GM12891 (cell line): ENCODE results near the gene RCC1.
A peak's percentile ranks its signal among the peaks of the same experiment; 100 is the strongest.
"Not testable (repeated sequence)": the region's sequence is repeated elsewhere in the genome, so short reads cannot be mapped to it uniquely, and the experiment has no call there.

ENCODE experiments used
- DNase-seq: peaks from one replicate; pipeline ENCODE4 v3.0.0; 2011; ENCODE audit warnings: low spot score; ENCODE audit not compliant: insufficient read length
- FAIRE-seq: peaks from 2 replicates; lab custom pipeline; 2011; peaks lifted over from hg19 to GRCh38; lab: Jason Lieb, UNC
- POLR2A ChIP-seq: IDR thresholded peaks from 2 replicates; pipeline ENCODE4 v1.6.1; 2011; ENCODE audit warnings: low read depth, low read length, control low read depth
- POLR2AphosphoS5 ChIP-seq: IDR thresholded peaks from 2 replicates; pipeline ENCODE4 v1.6.1; 2011; ENCODE audit warnings: low read depth, low read length, control low read depth
- SPI1 ChIP-seq: IDR thresholded peaks from 2 replicates; pipeline ENCODE4 v1.6.1; 2011; ENCODE audit warnings: low read depth, low read length, control low read depth
- TAF1 ChIP-seq: IDR thresholded peaks from 2 replicates; pipeline ENCODE4 v1.6.1; 2011; ENCODE audit warnings: low read depth, low read length, control low read depth

RCC1 gene

GRCh38 chr1:28582248-28582615, 76.4 kb downstream of the RCC1 start:
- TF ChIP-seq TAF1, result no peak
- no peak for TF ChIP-seq POLR2AphosphoS5
- TF ChIP-seq SPI1, result no peak
- no peak for TF ChIP-seq POLR2A
- no peak for FAIRE-seq
- no peak for DNase-seq

GRCh38 chr1:28586585-28587391, 80.9 kb downstream of the RCC1 start:
- FAIRE-seq, result peak; percentile 48
- peak; percentile 70 for TF ChIP-seq SPI1
- DNase-seq, result not testable (repeated sequence)
